Endodermal cell (in vitro differentiated cells): ENCODE results near the gene PRLHR. TPM values are rescaled to one million over a fixed set of nuclear protein-coding genes. Genes with fewer than 3 reads are reported as not detected.

Experiments used
- DNase-seq: peaks from one replicate; pipeline ENCODE4 v3.0.0-alpha.2; 2017
- H3K27ac ChIP-seq: 2 replicates; pipeline ENCODE4 v1.5.1; 2013; ENCODE audit warnings: mild to moderate bottlenecking, low read depth, low read length, moderate library complexity
- H3K27me3 ChIP-seq: 2 replicates; pipeline ENCODE4 v1.6.1; 2013; ENCODE audit warnings: mild to moderate bottlenecking, low read length, moderate library complexity; ENCODE audit not compliant: insufficient read depth, control insufficient read depth, poor library complexity, severe bottlenecking
- H3K36me3 ChIP-seq: 2 replicates; pipeline ENCODE4 v1.7.0; 2013; ENCODE audit warnings: mild to moderate bottlenecking, low read length, moderate library complexity; ENCODE audit not compliant: control insufficient read depth, insufficient read depth
- H3K4me1 ChIP-seq: one replicate; pipeline ENCODE4 v1.7.0; 2013; ENCODE audit warnings: low read length; ENCODE audit not compliant: control insufficient read depth, insufficient read depth
- H3K4me3 ChIP-seq: 2 replicates; pipeline ENCODE4 v1.5.1; 2013; ENCODE audit warnings: mild to moderate bottlenecking, low read length, moderate library complexity
- H3K9ac ChIP-seq: 2 replicates; pipeline ENCODE4 v1.6.1; 2013; ENCODE audit warnings: mild to moderate bottlenecking, low read length, moderate library complexity; ENCODE audit not compliant: poor library complexity, severe bottlenecking; ENCODE audit errors: extremely low read depth
- H3K9me3 ChIP-seq: 2 replicates; pipeline ENCODE4 v1.6.1; 2013; ENCODE audit warnings: mild to moderate bottlenecking, low read length, moderate library complexity; ENCODE audit not compliant: control insufficient read depth
- H3K27ac Mint-ChIP-seq: 2 replicates; pipeline ENCODE4 v1.8.0; 2020; ENCODE audit warnings: mixed read lengths
- H3K27me3 Mint-ChIP-seq: 2 replicates; pipeline ENCODE4 v1.8.0; 2021; ENCODE audit warnings: mild to moderate bottlenecking, mixed read lengths; ENCODE audit not compliant: insufficient read depth
- H3K36me3 Mint-ChIP-seq: 2 replicates; pipeline ENCODE4 v1.8.0; 2020; ENCODE audit warnings: low read depth, mixed read lengths
- H3K4me1 Mint-ChIP-seq: 2 replicates; pipeline ENCODE4 v1.8.0; 2020; ENCODE audit warnings: mixed read lengths
- H3K4me3 Mint-ChIP-seq: 2 replicates; pipeline ENCODE4 v1.8.0; 2020; ENCODE audit warnings: mild to moderate bottlenecking, moderate library complexity, mixed read lengths
- H3K9me3 Mint-ChIP-seq: 2 replicates; pipeline ENCODE4 v1.8.0; 2020; ENCODE audit warnings: mild to moderate bottlenecking, mixed read lengths
- CTCF ChIP-seq: fragments of 200-600 bp; sonication (generic); conservative IDR thresholded peaks from 2 replicates; pipeline ENCODE4 v1.5.0; 2021; ENCODE audit warnings: antibody characterized with exemption, mild to moderate bottlenecking
- WGBS, 2 experiments: methylation state at CpG; one replicate each; pipeline versions ENCODE4 v1.1.5 to v1.1.7; 2013; ENCODE audit warnings: missing lambda C conversion rate in 2 of 2, mixed read lengths in 1 of 2; ENCODE audit not compliant: insufficient coverage in 1 of 2, insufficient read length in 1 of 2; 5-methylcytosine and 5-hydroxymethylcytosine counted together
- total RNA-seq, 2 donors: library from RNA; stranded (reverse); fragmentation: NEBNext Ultra II Directional in 1 of 2; extraction: Animal tissue kit (Norgen Biotek cat#: 25700) in 1 of 2; gene quantifications; 2 replicates in 1 of 2; 3 replicates in 1 of 2; pipeline ENCODE4 v1.2.1, GENCODE V29; 2021

The PRLHR gene
- total RNA-seq, 2 donors from 2014 or later, result not detected

GRCh38 chr10:118585794-118586193, 9.7 kb downstream of the PRLHR start:
- Histone ChIP-seq H3K9me3 (no peaks in the 10 kb centered on the region), H3K4me1 (no peaks in the 10 kb centered on the region), H3K27ac (no peak overlapping the region), H3K27me3 (peaks cover 38% of the 10 kb centered on the region), H3K4me3 (no peak overlapping the region), H3K9ac (no peak overlapping the region), H3K36me3 (no peaks in the 10 kb centered on the region)
- Mint-ChIP-seq H3K9me3 (peaks cover 4% of the 10 kb centered on the region), H3K36me3 (no peaks in the 10 kb centered on the region), H3K4me1 (peaks cover 3% of the 10 kb centered on the region), H3K27me3 (peaks cover 56% of the 10 kb centered on the region), H3K4me3 (no peak overlapping the region), H3K27ac (no peak overlapping the region)
- 86 to 90% methylated on average over 1 of the region's 1 CpG for WGBS, 2 experiments
- DNase-seq, result no peak
- no peak for TF ChIP-seq CTCF

GRCh38 chr10:118585234-118585633, 10.2 kb downstream of the PRLHR start:
- peaks cover 3% of the 10 kb centered on the region for H3K4me1 Mint-ChIP-seq

GRCh38 chr10:118584181-118584954, 11.1 kb downstream of the PRLHR start:
- H3K27ac ChIP-seq, result no peak overlapping the region
- Mint-ChIP-seq H3K36me3 (no peaks in the 10 kb centered on the region), H3K9me3 (peaks cover 4% of the 10 kb centered on the region), H3K27me3 (peaks cover 54% of the 10 kb centered on the region), H3K27ac (no peak overlapping the region), H3K4me3 (no peak overlapping the region), H3K4me1 (no peaks in the 10 kb centered on the region)
- no peak for DNase-seq
- no peaks in the 10 kb centered on the region for H3K36me3 ChIP-seq
- no peak overlapping the region for H3K9ac ChIP-seq
- H3K9me3 ChIP-seq, result no peaks in the 10 kb centered on the region
- no peak for TF ChIP-seq CTCF
- no peak overlapping the region for H3K4me3 ChIP-seq
- peaks cover 42% of the 10 kb centered on the region for H3K27me3 ChIP-seq
- WGBS, 2 experiments, result 56 to 85% methylated on average over 4 to 6 of the region's 6 CpGs
- H3K4me1 ChIP-seq, result no peaks in the 10 kb centered on the region

More at GRCh38 chr10:118585234-118585633, 10.2 kb downstream of the PRLHR start:
- no peaks in the 10 kb centered on the region for H3K4me1 ChIP-seq
- no peak for DNase-seq
- H3K9ac ChIP-seq, result no peak overlapping the region
- no peak overlapping the region for H3K4me3 ChIP-seq
- no peak overlapping the region for H3K27ac ChIP-seq
- WGBS, 2 experiments, result 81 to 88% methylated on average over 4 to 5 of the region's 5 CpGs
- H3K36me3 ChIP-seq, result no peaks in the 10 kb centered on the region
- no peaks in the 10 kb centered on the region for H3K9me3 ChIP-seq
- no peak for TF ChIP-seq CTCF
- peaks cover 4% of the 10 kb centered on the region for H3K9me3 Mint-ChIP-seq
- no peaks in the 10 kb centered on the region for H3K36me3 Mint-ChIP-seq
- H3K27me3 Mint-ChIP-seq, result peaks cover 57% of the 10 kb centered on the region
- peaks cover 43% of the 10 kb centered on the region for H3K27me3 ChIP-seq
- no peak overlapping the region for H3K27ac Mint-ChIP-seq
- no peak overlapping the region for H3K4me3 Mint-ChIP-seq
